NCI-H1436 (cell line): ENCODE results near the gene MSANTD1.

ENCODE experiments used
- DNase-seq: peaks from one replicate; lab custom pipeline; 2025; lab: John Stamatoyannopoulos, UW

Gene MSANTD1

GRCh38 chr4:3248811-3249661, at the start of gene MSANTD1:
Gene MSANTD1 (plus strand): TSS chr4:3249159. CDS start chr4:3249223, 64 bp downstream.
- no peak for DNase-seq

GRCh38 chr4:3199653-3200422, 49.1 kb upstream of the MSANTD1 start:
- no peak for DNase-seq

GRCh38 chr4:3200423-3201090, 48.4 kb upstream of the MSANTD1 start:
- DNase-seq, result no peak

- no peak for DNase-seq
Measured at GRCh38 chr4:3201718-3202702, 46.9 kb upstream of the MSANTD1 start.

DNA sequence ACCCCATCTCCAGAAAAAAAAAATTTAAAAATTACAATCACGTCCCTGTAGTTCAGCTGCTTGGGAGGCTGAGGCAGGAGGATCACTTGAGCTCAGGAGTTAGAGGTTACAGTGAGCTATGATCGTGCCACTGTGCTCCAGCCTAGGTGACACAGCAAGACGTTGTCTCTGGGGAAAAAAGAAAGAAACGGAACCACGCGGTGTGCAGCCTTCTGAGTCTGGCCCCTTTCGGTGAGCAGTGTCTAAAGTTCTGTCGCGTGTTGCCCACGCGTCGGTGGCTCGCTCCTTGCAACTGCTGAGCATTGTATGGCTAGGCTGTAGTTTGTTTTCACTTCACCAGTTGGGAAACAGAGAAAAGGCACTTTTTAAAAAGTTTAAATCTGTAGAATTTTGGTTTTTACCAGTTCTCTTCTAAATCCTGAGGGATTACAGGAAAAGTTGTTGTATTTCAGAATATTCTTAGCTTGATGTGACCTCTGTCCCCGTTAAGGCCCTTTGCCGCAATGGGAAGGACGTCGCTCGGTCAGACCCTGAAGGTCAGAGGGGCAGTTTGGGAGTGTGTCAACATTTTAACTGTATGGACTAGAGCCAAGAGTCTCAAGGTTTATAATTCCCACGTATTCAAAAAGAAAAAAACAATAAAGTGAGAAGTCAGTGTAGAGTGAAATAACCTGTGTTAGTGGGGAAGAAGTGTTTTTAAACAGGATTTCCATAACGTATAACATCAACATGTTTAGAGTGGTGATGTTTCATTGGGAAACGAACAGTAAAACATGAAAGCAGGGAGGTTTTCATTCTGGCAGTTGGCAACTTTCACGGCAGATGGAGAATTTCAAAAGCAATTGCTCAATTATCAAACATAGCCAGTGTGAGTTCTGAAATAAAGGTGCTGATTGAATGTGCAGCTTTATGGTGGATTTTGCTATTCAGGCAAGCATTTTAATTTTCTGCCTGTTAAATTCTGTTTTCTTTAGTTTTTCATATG, 45.8 kb upstream of the MSANTD1 start:
- DNase-seq, result no peak

DNA sequence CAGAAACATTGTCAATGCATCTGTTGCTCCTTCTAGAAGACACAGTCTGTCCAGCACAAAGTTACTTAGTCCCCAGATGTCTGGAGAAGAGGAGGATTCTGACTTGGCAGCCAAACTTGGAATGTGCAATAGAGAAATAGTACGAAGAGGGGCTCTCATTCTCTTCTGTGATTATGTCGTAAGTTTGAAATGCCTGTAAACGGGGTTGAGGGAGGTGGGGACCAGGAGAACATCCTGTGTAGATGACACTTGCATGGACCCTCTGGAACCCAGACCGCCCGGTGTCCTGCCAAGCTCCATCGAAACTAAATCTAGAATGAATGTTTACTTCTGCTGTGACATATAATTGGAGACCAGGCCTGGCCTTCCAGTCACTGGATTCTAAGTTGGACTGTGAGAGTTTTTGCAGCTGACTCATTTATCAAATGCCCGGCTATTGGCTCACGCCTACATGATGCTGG, 45.0 kb upstream of the MSANTD1 start:
- DNase-seq, result no peak

GRCh38 chr4:3205995-3206394, 43.0 kb upstream of the MSANTD1 start:
- DNase-seq, result no peak

DNA sequence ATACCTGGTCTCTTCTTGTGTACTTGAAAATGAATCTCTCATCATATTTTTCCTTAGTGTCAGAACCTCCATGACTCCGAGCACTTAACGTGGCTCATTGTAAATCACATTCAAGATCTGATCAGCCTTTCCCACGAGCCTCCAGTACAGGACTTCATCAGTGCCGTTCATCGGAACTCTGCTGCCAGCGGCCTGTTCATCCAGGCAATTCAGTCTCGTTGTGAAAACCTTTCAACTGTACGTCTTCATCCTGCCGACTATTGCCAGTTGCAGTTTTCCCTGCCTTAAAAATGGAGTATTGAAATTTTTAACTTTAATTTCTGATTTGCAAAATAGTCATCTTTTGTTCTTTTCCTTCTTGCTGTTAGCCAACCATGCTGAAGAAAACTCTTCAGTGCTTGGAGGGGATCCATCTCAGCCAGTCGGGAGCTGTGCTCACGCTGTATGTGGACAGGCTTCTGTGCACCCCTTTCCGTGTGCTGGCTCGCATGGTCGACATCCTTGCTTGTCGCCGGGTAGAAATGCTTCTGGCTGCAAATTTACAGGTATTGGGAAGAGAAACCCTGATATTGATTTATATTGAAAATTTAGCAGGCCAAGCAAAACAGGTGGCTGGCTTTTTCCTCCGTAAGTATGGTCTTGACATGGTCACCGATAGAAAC, 42.4 kb upstream of the MSANTD1 start:
- no peak for DNase-seq

GRCh38 chr4:3207531-3208037, 41.4 kb upstream of the MSANTD1 start:
- no peak for DNase-seq

- DNase-seq, result no peak
Measured at GRCh38 chr4:3208826-3209225, 40.1 kb upstream of the MSANTD1 start.

DNA sequence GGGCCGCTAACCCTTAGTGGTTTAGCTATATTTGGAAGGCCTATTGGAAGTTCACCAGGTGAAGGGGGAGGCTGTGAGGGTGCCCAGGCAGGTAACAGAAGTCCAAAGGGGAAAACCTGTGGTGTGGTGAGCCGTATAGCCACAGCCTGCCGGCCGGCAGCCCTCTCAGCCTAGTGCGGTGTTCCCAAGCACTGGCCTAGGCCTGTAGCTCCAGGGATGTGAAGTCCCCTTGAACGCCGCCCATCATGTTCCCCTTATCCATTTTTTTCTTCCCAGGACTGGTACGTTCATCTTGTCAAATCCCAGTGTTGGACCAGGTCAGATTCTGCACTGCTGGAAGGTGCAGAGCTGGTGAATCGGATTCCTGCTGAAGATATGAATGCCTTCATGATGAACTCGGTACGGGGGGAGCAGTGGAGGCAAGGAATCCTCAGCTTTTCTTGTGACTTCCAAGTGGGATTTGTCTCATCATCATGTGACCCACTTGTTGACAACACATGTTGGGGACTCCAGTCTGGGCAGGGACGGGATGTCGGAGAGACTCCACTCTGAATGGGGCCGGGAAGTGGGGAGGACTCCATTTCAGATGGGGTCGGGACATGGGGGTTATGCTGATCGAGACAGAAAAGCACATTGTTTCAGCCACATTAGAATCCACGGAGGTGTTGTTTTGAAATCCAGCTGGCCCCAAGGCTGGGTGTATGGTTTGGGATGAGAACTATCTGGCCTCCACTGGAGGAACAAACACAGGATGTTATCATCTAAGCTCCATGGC, 39.2 kb upstream of the MSANTD1 start:
- no peak for DNase-seq

GRCh38 chr4:3210467-3210866, 38.5 kb upstream of the MSANTD1 start:
- no peak for DNase-seq

DNA sequence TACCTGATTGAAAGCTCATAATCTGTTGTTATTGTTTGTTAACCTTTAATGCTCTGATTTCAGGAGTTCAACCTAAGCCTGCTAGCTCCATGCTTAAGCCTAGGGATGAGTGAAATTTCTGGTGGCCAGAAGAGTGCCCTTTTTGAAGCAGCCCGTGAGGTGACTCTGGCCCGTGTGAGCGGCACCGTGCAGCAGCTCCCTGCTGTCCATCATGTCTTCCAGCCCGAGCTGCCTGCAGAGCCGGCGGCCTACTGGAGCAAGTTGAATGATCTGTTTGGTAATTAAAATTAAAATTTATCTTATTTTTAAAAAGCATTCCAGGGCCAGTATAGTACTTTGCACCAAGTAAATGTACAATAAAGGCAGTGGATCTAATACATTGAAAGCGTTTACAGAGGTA, 37.1 kb upstream of the MSANTD1 start:
- DNase-seq, result no peak

GRCh38 chr4:3212391-3213105, 36.4 kb upstream of the MSANTD1 start:
- no peak for DNase-seq

DNA sequence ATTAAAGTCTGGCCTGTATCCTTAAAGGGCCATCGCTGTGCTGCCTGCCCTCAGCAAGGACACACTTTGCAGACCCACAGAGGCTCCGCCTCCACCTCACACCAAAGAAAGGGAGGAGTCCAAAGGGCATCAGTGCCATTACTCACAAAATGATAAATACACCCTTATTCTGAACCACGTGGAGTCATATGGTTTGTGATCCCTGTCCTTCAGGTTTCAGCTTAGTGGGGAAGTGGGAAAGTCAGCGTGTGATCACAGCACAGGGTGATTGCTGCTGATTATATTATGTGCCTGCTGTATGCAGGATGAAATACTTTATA, 35.9 kb upstream of the MSANTD1 start:
- no peak for DNase-seq

GRCh38 chr4:3213661-3214250, 35.2 kb upstream of the MSANTD1 start:
- no peak for DNase-seq

GRCh38 chr4:3215256-3215655, 33.7 kb upstream of the MSANTD1 start:
- DNase-seq, result no peak

DNA sequence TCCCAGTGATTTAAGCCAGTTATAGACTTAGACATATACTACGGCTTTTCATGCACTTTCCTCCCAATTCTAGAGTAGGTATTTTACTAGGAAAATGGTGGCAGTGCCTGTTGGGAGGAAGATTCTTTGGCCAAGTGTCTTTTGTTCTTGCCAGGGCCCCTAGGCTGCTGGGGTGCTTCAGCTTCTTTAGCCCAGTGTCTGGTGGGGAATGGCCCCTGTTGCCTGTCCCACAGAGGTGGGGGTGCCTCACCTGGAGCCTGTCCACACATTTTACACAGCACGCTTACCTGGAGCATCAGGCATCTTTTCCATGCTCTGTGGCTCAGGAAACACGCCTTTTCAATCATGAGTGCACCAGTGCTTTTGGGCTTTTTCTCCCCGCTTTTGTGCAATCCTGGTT, 33.2 kb upstream of the MSANTD1 start:
- DNase-seq, result no peak
